GM21390 (cell line): ENCODE data around the gene JSRP1.

Source experiments
- ATAC-seq: cut with Tn5 transposase; IDR thresholded peaks from one replicate; pipeline ENCODE4 v1.9.1; 2021; ENCODE audit not compliant: unreplicated experiment

Gene JSRP1

GRCh38 chr19:2219726-2220125 lies 36.5 kb downstream of the JSRP1 start:
- no peak for ATAC-seq

DNA sequence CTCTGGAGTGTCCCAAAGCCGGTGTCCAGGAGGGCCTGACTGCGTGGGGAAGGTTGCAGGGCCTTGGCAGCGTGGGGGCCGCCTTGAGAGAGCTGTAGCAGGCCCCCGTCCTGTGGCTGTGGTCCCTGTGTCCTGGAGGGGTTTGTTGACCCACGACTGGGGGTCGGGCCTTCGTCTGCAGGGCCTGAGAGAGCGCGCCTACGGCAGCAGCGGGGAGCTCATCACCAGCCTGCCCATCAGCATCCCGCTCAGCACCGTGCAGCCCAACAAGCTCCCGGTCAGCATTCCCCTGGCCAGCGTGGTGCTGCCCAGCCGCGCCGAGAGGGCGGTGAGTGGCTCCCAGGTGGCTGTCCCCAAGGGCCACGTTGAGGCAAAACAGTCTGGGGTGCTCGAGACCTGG lies 38.6 kb downstream of the JSRP1 start:
- ATAC-seq, result no peak

DNA sequence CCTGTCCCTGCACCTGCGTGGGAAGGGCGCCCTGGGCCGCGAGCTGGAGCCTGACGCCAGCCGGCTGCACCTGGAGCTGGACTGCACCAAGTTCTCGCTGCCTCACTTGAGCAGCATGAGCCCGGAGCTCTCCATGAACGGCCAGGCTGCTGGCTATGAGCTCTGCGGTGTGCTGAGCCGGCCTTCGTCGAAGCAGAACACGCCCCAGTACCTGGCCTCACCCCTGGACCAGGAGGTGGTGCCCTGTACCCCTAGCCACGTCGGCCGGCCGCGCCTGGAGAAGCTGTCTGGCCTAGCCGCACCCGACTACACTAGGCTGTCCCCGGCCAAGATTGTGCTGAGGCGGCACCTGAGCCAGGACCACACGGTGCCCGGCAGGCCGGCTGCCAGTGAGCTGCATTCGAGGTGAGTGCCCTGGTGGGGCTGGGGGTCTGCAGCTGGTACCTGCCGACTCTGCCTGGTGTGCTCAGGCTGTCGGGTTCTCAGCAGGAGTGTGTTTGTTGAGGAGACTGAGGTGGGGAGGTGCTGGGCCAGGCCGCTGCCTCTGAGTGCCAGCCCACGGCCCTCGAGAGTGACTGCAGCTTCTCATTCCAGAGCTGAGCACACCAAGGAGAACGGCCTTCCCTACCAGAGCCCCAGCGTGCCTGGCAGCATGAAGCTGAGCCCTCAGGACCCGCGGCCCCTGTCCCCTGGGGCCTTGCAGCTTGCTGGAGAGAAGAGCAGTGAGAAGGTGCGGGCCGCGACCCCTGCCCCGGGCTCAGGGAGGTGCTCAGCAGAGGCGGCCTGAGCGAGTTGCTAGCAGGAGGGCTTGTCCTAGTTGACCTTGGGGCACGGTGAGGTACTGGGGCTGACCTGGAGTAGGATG lies 39.6 kb downstream of the JSRP1 start:
- ATAC-seq, result no peak

GRCh38 chr19:2215281-2215751 lies 40.9 kb downstream of the JSRP1 start:
- no peak for ATAC-seq

- ATAC-seq, result no peak
Measured at GRCh38 chr19:2214251-2214650, 42.0 kb downstream of the JSRP1 start.

DNA sequence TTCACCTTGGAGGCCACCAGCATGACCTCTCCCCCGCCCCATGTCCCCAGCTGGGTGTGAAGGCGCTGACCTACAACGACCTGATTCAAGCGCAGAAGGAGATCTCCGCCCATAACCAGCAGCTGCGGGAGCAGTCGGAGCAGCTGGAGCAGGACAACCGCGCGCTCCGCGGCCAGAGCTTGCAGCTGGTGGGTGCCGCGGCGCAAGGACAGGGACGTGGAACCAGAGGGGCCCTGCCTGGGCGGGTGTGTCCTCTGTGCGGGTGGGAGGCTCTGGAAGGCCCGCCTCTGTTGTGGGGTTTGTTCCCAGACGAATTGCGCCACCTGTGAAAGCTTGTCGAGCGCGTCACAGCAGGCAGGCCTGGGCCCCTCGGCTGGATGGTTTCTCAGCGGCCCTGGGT lies 42.4 kb downstream of the JSRP1 start:
- ATAC-seq, result no peak

- ATAC-seq, result no peak
Measured at GRCh38 chr19:2212861-2213711, 43.1 kb downstream of the JSRP1 start.

DNA sequence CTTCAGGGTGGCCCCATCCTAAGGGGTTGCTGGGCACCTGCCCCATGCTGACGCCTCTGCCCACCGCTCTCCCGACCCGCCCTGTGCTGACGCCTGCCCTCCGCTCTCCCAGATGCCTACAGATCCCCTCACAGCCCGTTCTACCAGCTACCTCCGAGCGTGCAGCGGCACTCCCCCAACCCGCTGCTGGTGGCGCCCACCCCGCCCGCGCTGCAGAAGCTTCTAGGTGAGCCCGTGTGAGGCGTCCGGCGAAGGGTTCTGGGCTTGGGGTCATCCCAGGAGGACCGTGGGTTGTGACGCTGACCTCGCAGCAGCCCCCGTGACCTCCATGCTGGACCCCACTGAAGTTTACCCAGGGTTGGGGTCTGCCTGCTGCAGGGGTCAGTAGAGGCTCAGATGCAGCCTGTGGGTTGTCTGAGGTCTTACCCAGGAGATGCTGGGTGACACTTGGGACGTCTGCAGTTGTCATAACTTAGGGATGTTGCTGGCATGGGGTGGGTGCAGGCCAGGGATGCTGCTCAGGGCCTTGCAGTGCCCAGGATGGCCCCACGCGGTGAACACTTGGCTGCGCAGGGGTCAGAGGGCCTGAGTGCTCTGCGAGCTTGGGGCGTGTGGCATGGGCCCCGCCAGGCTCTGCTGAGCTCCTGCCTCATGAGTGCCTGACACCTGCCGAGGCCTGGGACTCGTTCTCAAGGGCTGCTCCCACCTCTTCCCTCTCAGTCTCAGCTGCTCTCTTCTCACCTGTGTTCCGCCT lies 45.1 kb downstream of the JSRP1 start:
- no peak for ATAC-seq

DNA sequence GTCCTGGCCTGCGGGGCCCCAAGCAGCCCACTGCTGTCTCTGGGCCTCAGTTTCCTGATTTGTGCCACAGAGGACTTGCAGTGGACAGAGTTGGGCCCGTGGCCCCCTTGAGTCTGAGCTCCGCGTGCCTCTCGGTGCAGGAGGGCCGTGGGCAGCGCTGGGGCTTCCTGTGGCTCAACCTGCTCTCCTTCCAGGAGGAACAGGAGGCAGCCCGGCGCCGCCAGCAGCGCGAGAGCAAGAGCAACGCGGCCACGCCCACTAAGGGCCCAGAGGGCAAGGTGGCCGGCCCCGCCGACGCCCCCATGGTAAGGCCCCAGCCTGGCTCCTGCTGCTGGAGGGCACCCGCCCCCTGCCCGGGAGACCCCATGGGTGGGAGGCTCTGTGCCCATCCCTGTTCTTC lies 46.0 kb downstream of the JSRP1 start:
- no peak for ATAC-seq

- ATAC-seq, result no peak
Measured at GRCh38 chr19:2209408-2209807, 46.8 kb downstream of the JSRP1 start.

GRCh38 chr19:2208975-2209374 lies 47.2 kb downstream of the JSRP1 start:
- no peak for ATAC-seq

GRCh38 chr19:2207991-2208860 lies 48.0 kb downstream of the JSRP1 start:
- no peak for ATAC-seq

DNA sequence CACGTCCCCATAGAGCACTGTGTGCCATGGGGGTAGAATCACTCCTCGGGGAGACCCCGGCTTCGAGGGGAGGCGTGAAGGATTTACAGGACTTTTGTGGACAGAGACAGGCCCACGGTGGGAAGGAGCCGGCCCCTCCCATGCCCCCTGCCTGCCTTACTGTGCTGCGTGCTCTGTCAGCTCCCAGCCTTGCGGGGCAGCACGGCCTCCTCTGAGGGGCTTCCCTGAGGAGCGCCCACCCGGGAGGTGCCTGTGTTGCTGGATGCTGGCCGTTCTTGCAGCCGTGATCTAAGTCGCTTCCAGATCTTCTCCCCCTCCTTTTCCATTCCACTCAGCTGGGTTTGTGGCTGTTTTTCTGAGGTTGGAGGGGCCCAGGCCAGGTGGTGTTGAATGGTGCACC lies 49.2 kb downstream of the JSRP1 start:
- ATAC-seq, result no peak

- ATAC-seq, result no peak
Measured at GRCh38 chr19:2202366-2202765, 53.9 kb downstream of the JSRP1 start.
